Kidney (tissue), 14 donors: Measurements from ENCODE around the gene ARID1B. TPM values are rescaled to one million over a fixed set of nuclear protein-coding genes. Genes with fewer than 3 reads are reported as not detected.

ENCODE experiments used
- DNase-seq, 5 donors: peaks; one replicate each; pipeline ENCODE4 v3.0.0-alpha.2; 2013 to 2020
- FAIRE-seq: peaks from 2 replicates; lab custom pipeline; 2012; peaks lifted over from hg19 to GRCh38; lab: Jason Lieb, UNC
- H3K27ac ChIP-seq, 2 donors: one replicate each; pipeline ENCODE4 v1.7.0; 2013; ENCODE audit warnings: low read depth in 2 of 2, low read length in 2 of 2, inconsistent platforms in 1 of 2
- H3K27me3 ChIP-seq: one replicate; pipeline ENCODE4 v1.7.1; 2013; ENCODE audit warnings: low read length, inconsistent platforms; ENCODE audit not compliant: control insufficient read depth, insufficient read depth
- H3K36me3 ChIP-seq, 3 donors: one replicate each; pipeline versions ENCODE4 v1.7.0 to v1.7.1; 2013; ENCODE audit warnings: low read length in 3 of 3, control low read depth in 1 of 3, inconsistent platforms in 1 of 3; ENCODE audit not compliant: insufficient read depth in 3 of 3, control insufficient read depth in 2 of 3
- H3K4me1 ChIP-seq, 3 donors: one replicate each; pipeline versions ENCODE4 v1.7.0 to v1.7.1; 2013; ENCODE audit warnings: low read length in 3 of 3, inconsistent platforms in 1 of 3, low read depth in 1 of 3; ENCODE audit not compliant: control insufficient read depth in 2 of 3, insufficient read depth in 2 of 3
- H3K4me3 ChIP-seq, 3 donors: one replicate each; pipeline versions ENCODE4 v1.7.0 to v1.8.1; 2013; ENCODE audit warnings: low read length in 3 of 3, control low read depth in 1 of 3, inconsistent platforms in 1 of 3
- H3K9ac ChIP-seq, 3 donors: one replicate each; pipeline versions ENCODE4 v1.7.0 to v1.7.1; 2013; ENCODE audit warnings: low read length in 3 of 3, control low read depth in 1 of 3, inconsistent platforms in 1 of 3
- H3K9me3 ChIP-seq, 3 donors: one replicate each; pipeline versions ENCODE4 v1.7.0 to v1.7.1; 2013; ENCODE audit warnings: low read length in 3 of 3, control low read depth in 1 of 3, inconsistent platforms in 1 of 3; ENCODE audit not compliant: control insufficient read depth in 2 of 3, insufficient read depth in 1 of 3
- intact Hi-C: fragments of 100-400 bp; cut with DNase I; formaldehyde crosslinking; loops from one replicate; pipeline ENCODE4 v1.11.1; 2022
- polyA plus RNA-seq: library from polyadenylated mRNA; stranded (reverse); fragments of 350-450 nt; fragmentation: Illumina TruSeq; extraction: RNeasy Lipid Tissue Mini Kit (QIAGEN cat#74804); gene quantifications from one replicate; pipeline ENCODE4 v1.2.3, GENCODE V29; 2014; ENCODE audit warnings: low read depth, low replicate concordance; ENCODE audit not compliant: insufficient read depth
- total RNA-seq: library from RNA; stranded (reverse); fragmentation: NEBNext Ultra II Directional; extraction: Animal tissue kit (Norgen Biotek cat#: 25700); gene quantifications from one replicate; pipeline ENCODE4 v1.2.1, GENCODE V29; 2021
- TF ChIP-seq, protein P1 (sequence below): IDR thresholded peaks from 3 replicates; pipeline ENCODE4 v1.5.1; 2012; ENCODE audit warnings: mild to moderate bottlenecking, moderate library complexity, borderline replicate concordance; ENCODE audit not compliant: insufficient read depth; ENCODE audit errors: extremely low read depth
- donor health status: control.
- donor health status: control.
- donor health status: control.
- donor health status: control.
- donor health status: control.
- donor health status: DM: yes; HTN: yes; CAD: no.
- donor health status: Normal renal cell carcinoma (clear cell type).

ARID1B gene
- total and polyA plus RNA-seq, 2 donors from 2014 or later = 16.4 to 110 TPM

DNA sequence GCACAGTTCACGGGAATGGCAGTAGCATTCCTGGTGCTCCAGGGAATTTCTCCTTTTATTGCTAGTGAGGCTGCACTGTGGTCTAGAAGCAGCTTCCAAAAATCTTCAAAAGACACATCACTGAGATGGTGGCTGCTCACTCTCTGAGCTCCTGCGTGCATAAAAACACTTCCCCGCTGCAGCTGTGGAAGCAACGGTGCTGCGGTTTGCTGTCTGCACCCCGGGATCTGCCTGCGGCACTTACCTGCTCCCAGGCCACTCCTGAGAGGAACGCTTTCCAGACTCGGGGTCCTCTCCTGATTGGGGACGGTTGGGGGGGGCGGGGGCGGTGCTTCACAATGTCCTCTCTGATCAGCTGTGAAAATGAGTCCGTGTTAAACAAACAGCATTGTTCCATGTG, 468.3 kb downstream of the ARID1B start:
- no peak for FAIRE-seq
- no peak overlapping the region for H3K4me3 ChIP-seq
- DNase-seq = no peak
- TF ChIP-seq, protein P1, sequence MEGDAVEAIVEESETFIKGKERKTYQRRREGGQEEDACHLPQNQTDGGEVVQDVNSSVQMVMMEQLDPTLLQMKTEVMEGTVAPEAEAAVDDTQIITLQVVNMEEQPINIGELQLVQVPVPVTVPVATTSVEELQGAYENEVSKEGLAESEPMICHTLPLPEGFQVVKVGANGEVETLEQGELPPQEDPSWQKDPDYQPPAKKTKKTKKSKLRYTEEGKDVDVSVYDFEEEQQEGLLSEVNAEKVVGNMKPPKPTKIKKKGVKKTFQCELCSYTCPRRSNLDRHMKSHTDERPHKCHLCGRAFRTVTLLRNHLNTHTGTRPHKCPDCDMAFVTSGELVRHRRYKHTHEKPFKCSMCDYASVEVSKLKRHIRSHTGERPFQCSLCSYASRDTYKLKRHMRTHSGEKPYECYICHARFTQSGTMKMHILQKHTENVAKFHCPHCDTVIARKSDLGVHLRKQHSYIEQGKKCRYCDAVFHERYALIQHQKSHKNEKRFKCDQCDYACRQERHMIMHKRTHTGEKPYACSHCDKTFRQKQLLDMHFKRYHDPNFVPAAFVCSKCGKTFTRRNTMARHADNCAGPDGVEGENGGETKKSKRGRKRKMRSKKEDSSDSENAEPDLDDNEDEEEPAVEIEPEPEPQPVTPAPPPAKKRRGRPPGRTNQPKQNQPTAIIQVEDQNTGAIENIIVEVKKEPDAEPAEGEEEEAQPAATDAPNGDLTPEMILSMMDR = no peak
- H3K27me3 ChIP-seq = no peaks in the 10 kb centered on the region
- no peaks in the 10 kb centered on the region for H3K36me3 ChIP-seq
- intact Hi-C loops = no loop called here
- peaks cover 0 to 4% (median 0%) of the 10 kb centered on the region in 3 donors for H3K4me1 ChIP-seq
- H3K9me3 ChIP-seq = no peaks in the 10 kb centered on the region
- H3K27ac ChIP-seq = no peak overlapping the region
- H3K9ac ChIP-seq = no peak overlapping the region

DNA sequence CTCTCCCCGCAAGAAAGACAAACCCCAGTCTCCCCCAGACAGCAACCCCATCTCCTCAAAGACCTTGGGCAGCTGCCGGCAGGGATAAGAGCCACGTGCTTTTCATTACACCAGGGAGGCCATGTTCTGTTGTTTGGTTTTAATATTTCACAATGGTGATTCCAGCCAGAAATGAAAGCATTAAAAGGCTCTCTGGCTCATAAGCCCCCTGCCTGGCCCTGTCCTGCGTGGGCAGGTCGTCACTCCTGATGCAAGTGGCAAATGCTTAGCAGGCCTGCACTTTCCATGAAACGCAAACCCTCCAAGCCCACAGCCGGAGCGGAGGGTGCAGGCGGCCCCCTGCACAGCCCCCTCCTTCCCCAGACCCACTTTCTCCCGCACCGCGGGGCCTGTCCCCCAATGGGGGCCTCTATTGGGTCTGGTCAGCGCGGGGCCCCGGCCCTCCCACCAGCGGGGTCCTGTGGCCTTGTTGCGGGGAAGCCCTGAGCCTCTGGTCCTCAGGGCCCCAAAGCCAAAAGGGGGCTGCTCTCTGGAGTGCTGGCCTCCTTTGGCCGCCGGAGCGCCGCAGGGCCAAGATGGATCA, 469.0 kb downstream of the ARID1B start:
- peaks cover 0 to 2% (median 0%) of the 10 kb centered on the region in 3 donors for H3K4me1 ChIP-seq
- intact Hi-C loops = no loop called here
- DNase-seq (no peak), FAIRE-seq (no peak)
- no peak overlapping the region for H3K9ac ChIP-seq
- H3K27ac ChIP-seq = no peak overlapping the region
- no peaks in the 10 kb centered on the region for H3K27me3 ChIP-seq
- TF ChIP-seq, protein P1 = no peak
- no peaks in the 10 kb centered on the region for H3K9me3 ChIP-seq
- no peaks in the 10 kb centered on the region for H3K36me3 ChIP-seq
- H3K4me3 ChIP-seq = no peak overlapping the region

DNA sequence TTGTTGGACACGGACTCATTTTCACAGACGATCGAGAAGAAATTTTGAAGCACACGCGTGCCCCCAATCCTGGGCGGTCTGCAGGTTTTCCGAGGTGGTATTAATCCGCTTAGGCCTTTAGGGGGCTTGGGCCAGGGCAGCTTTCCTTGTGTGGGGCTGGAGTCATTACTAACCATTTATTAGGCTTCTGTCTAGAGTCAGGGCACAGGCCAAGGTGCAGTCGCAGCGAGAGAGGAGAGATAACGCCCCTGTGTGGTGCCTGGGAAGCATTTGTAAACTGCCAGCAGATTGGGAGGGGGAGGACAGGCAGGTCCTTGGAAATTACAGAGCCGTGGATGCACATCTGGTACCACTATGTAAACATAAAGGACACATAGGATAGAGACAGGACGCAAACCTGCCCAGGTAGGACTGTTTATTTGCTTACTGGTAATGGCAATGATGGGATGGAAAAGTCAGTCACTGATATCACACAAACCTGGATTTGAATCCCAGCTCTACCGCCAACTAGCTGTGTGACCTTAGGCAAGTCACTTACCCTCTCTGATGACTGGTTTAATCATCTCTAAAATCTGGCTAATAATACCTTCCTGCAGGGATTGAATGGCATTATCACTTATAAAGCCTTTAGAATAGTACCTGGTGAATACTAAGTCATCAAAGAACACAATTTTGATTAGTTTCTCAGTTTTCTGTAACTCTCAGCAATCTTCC, 469.8 kb downstream of the ARID1B start:
- H3K9me3 ChIP-seq = no peaks in the 10 kb centered on the region
- no peaks in the 10 kb centered on the region for H3K36me3 ChIP-seq
- H3K9ac ChIP-seq = no peak overlapping the region
- intact Hi-C loops = no loop called here
- H3K27ac ChIP-seq = no peak overlapping the region
- no peak for DNase-seq
- H3K27me3 ChIP-seq = no peaks in the 10 kb centered on the region
- FAIRE-seq = no peak
- TF ChIP-seq, protein P1 = no peak
- peaks cover 0 to 2% (median 0%) of the 10 kb centered on the region in 3 donors for H3K4me1 ChIP-seq
- H3K4me3 ChIP-seq = no peak overlapping the region
